ENCODE measurements around the gene EPS8L3. TPM values are rescaled to one million over a fixed set of nuclear protein-coding genes. Genes with fewer than 3 reads are reported as not detected.

The EPS8L3 gene
- total and polyA plus RNA-seq, 2 of the 4 experiments (the other 2 are of a cell fraction) = not detected

DNA sequence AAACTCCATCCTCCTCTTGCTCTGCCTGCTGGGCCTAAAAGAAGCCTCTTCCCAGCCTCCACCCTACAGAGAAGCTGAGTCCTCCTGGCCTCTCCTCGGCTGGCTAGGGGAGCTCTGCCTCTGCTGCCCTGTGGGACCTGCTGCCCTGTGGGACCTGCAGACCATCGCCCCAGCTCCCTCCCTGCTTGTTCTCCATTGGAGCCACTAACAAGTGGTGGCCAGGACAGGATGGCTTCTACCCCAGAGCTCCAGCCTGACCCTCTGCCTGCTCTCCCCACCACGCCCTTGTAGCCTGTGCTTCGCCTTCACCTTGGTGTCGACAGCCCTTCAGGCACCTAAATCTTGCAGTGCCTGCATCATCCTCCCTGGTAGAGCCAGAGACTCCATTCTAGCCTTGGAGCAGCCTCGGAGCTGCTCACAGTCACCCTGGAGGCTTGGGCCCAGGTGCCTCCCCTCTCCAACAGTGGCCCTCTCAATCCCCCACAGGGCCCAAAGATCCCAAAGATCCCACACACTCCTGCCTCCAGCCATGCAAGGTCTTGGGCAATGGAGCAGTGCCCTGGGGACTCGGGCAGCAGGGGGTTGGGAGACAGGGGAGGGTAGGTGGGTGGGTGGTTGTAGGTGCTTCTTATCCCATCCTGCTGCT is 3.0 kb downstream of the EPS8L3 start:
- no peaks in the 10 kb centered on the region for H3K9me3 ChIP-seq (ENCODE audit: control insufficient read depth, insufficient read depth, low read length)
- H3K4ac ChIP-seq (ENCODE audit: low read depth, low read length) = no peak overlapping the region
- DNase-seq (no peak), ATAC-seq (ENCODE audit: low read depth) (no peak)
- no peak overlapping the region for H3K56ac ChIP-seq (ENCODE audit: extremely low read depth, insufficient read depth, low read length)
- no peak overlapping the region for H4K8ac ChIP-seq (ENCODE audit: low read depth in 2 of 2, low read length in 2 of 2)
- H3K4me2 ChIP-seq (ENCODE audit: low read depth, low read length) = no peak overlapping the region
- no peaks in the 10 kb centered on the region for H3K79me1 ChIP-seq (ENCODE audit: low read depth in 1 of 2, low read length in 2 of 2)
- no peak overlapping the region for H3K9ac ChIP-seq (ENCODE audit: low read depth, low read length)
- no peak overlapping the region for H3K27ac ChIP-seq (ENCODE audit: insufficient read depth, low read length)
- H3K18ac ChIP-seq (ENCODE audit: low read depth, low read length) = no peak overlapping the region
- no peak overlapping the region for H2BK20ac ChIP-seq (ENCODE audit: low read depth, low read length)
- H3K4me3 ChIP-seq (ENCODE audit: insufficient read depth, low read depth, low read length) = no peak overlapping the region
- H3K4me1 ChIP-seq (ENCODE audit: control insufficient read depth, insufficient read depth, low read length) = peaks cover 12% of the 10 kb centered on the region
- H3K9me1 ChIP-seq (ENCODE audit: insufficient read depth, low read length) = peaks cover 20% of the 10 kb centered on the region
- POLR2A ChIA-PET (ENCODE audit: unreplicated experiment) = no interaction called here
- H3K14ac ChIP-seq (replicated peaks; ENCODE audit: low read depth, low read length) = no peak overlapping the region
- peak overlapping the region; percentile 77 for H2AK5ac ChIP-seq (ENCODE audit: low read depth, low read length)
- H2BK120ac ChIP-seq (ENCODE audit: low read depth, low read length) = no peak overlapping the region
- TF ChIP-seq SMC3 (IDR thresholded peaks at IDR 0.05; ENCODE audit: low read depth, low read length) = no peak
- TF ChIP-seq, protein P1, sequence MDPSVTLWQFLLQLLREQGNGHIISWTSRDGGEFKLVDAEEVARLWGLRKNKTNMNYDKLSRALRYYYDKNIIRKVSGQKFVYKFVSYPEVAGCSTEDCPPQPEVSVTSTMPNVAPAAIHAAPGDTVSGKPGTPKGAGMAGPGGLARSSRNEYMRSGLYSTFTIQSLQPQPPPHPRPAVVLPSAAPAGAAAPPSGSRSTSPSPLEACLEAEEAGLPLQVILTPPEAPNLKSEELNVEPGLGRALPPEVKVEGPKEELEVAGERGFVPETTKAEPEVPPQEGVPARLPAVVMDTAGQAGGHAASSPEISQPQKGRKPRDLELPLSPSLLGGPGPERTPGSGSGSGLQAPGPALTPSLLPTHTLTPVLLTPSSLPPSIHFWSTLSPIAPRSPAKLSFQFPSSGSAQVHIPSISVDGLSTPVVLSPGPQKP (IDR thresholded peaks at IDR 0.05; ENCODE audit: borderline replicate concordance, low read depth, low read length) = no peak
- TF ChIP-seq BHLHE40 (IDR thresholded peaks at IDR 0.05; ENCODE audit: low read depth, low read length) = no peak
- TF ChIP-seq, protein P2, sequence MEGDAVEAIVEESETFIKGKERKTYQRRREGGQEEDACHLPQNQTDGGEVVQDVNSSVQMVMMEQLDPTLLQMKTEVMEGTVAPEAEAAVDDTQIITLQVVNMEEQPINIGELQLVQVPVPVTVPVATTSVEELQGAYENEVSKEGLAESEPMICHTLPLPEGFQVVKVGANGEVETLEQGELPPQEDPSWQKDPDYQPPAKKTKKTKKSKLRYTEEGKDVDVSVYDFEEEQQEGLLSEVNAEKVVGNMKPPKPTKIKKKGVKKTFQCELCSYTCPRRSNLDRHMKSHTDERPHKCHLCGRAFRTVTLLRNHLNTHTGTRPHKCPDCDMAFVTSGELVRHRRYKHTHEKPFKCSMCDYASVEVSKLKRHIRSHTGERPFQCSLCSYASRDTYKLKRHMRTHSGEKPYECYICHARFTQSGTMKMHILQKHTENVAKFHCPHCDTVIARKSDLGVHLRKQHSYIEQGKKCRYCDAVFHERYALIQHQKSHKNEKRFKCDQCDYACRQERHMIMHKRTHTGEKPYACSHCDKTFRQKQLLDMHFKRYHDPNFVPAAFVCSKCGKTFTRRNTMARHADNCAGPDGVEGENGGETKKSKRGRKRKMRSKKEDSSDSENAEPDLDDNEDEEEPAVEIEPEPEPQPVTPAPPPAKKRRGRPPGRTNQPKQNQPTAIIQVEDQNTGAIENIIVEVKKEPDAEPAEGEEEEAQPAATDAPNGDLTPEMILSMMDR (conservative IDR thresholded peaks at IDR 0.05; ENCODE audit: low read depth, low read length) = no peak
- H3K36me3 ChIP-seq (ENCODE audit: control insufficient read depth, insufficient read depth, low read length) = no peaks in the 10 kb centered on the region
- dilution Hi-C loops (cut with HindIII; ENCODE audit: low sequenced_read_pairs, unreplicated experiment) (no loop called here), intact Hi-C loops (cut with micrococcal nuclease) (no loop called here), in situ Hi-C loops (cut with MboI; ENCODE audit: low sequenced_read_pairs) (no loop called here)
- no peak overlapping the region; the same call in 2 of the 3 replicates for H2BK15ac ChIP-seq (ENCODE audit: low read depth, low read length)
- H2AFZ ChIP-seq (replicated peaks; ENCODE audit: low read length, poor library complexity) = no peak overlapping the region
- H3K27me3 ChIP-seq (ENCODE audit: control insufficient read depth, insufficient read depth, low read length) = 0 out of 2 replicates have a peak, but pooled peaks cover 2% of the 10 kb centered on the region
- no TSS peak for BruUV-seq (replicated peaks)
- no peak overlapping the region for H4K5ac ChIP-seq (ENCODE audit: low read depth, low read length)
- H3K23ac ChIP-seq (ENCODE audit: low read depth, low read length) = no peak overlapping the region
- H4K91ac ChIP-seq (ENCODE audit: insufficient read depth, low read depth, low read length) = 0 out of 2 replicates have a peak overlapping the region, but pooled peaks have one; percentile 1
- 20% methylated on average over 1 of the region's 7 CpGs; no CpG with 5 or more reads in 1 of the 2 experiments for WGBS, 2 experiments (ENCODE audit: extremely low coverage in 2 of 2, insufficient read length in 1 of 2)
- CTCF ChIA-PET = interaction anchor here (1.1 kb wide), 1 partner anchor 13 kb away, joined by 4 read pairs; no protein-coding TSS in a partner anchor
- no peak overlapping the region for H2BK5ac ChIP-seq (ENCODE audit: low read depth, low read length, poor library complexity, severe bottlenecking)
- H4K20me1 ChIP-seq (ENCODE audit: insufficient read depth, low read length) = no peaks in the 10 kb centered on the region
- H2AK9ac ChIP-seq (replicated peaks; ENCODE audit: low read depth, low read length, poor library complexity) = peak overlapping the region; percentile 24

All from IMR-90 (cell line).